ENCODE measurements around the gene RPS2. TPM values are rescaled to one million over a fixed set of nuclear protein-coding genes. Genes with fewer than 3 reads are reported as not detected.
A peak's percentile ranks its signal among the peaks of the same experiment; 100 is the strongest.
"Not testable (repeated sequence)": the region's sequence is repeated elsewhere in the genome, so short reads cannot be mapped to it uniquely, and the experiment has no call there.

The RPS2 gene
- total RNA-seq (ENCODE audit: insufficient read depth, low replicate concordance) = 1,669 TPM

DNA sequence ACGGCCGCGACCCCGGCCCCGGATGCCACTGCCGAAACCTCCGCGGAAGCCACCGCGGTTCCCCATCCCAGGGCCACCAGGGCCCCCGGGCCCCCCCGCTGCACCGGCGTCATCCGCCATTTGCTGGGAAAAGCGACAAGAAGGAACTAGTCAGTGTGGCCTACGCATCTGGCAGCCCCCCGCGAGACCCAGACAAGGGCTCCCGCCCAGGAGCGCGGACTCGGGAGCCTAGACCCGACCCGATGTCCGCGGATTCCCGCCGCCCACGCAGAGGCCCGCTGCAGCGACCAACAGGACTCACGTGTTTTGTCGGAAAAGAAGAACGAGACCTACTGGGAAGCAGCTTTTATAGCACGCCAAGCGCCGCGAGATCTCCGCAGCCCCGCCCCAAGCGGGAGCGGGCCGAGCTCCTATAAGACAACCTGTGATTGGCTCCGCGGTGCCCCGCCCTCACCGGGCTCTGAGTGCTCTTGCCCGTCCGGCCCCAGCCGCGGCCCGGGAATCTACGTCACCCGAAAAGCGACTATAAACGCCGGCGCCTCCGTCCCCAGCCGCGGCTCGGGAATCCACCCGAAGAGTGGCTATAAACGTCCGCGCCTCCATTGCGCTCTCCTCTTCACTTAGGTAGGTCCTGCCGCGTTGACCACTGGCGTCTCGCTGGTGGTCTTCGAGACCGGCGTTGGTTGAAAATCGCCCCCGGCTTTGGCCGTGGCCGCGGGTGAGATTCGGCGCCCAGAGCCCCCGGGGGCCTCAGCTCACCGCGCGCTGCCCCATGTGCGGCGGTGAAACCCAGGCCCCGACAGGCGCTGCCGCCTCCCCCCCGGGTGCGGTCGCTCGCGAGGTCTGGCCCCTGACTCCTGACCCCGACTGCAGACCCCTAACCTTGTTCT, at the start of gene RPS2:
Gene RPS2 (minus strand): TSS at position 321 of the 890 bp plus-strand sequence. CDS start 201 bp downstream, at position 120.
- peak; percentile 99 for DNase-seq (ENCODE audit: low spot score)

DNA sequence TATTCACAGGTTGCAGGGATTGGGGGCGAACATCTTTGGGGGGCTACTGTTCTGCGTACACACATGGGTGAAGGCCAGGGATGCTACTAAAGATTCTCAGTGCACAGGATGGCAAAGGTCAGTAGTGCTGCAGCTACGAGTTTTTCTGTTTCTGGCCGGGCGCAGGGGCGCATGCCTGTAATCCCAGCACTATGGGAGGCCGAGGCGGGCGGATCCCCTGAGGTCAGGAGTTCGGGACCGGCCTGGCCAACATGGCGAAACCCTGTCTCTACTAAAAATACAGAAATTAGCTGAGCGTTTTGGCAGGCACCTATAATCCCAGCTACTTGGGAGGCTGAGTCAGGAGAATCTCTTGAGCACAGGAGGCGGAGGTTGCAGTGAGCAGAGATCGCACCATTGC, 48.9 kb upstream of the RPS2 start:
- DNase-seq (ENCODE audit: low spot score) = no peak

DNA sequence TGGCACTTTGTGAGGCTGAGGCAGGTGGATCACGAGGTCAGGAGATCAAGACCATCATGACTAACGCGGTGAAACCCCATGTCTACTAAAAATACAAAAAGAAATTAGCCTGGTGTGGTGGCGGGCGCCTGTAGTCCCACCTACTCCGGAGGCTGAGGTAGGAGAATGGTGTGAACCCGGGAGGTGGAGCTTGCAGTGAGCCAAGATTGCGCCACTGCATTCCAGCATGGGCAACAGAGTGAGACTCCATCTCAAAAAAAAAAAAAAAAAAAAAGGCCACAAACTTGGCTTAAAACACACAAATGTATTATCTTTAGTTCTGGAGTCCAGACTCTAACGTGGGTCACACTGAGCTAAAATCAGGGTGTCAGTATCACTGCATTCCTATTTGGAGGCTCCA, 47.1 kb upstream of the RPS2 start:
- DNase-seq (ENCODE audit: low spot score) = not testable (repeated sequence)

- DNase-seq (ENCODE audit: low spot score) = peak; percentile 88
These were observed 45.3 kb upstream of the RPS2 start, which contains the start of gene ZNF598 for GRCh38 chr16:2009791-2010510. Gene ZNF598, minus strand, starts transcription at chr16:2009821.

DNA sequence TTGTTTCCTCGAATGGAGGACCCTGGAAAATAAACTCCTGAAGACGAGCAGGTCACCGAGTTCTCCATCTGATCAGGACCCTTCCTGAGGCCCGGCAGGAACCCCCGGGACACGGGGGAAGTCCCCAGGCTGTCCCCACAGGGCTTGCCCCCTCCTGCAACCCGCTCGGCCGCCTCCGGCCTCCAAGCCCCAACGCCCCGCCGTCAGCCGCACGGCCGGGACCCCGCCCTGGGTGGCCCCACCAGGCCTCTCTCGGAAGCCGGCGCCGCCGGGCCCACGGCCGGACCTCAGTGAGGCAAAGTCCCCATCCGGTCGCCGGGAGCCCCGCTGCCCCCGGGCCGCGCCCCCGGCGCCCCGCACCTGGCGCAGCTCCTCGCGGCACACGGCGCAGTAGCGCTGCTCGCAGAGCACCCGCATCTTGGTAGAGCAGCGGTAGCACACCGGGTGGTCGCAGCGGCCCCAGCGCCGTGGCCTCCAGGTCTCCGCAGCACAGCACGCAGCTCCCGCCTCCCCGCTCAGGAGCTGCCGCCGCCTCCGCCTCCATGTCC, 44.6 kb upstream of the RPS2 start:
- no peak for DNase-seq (ENCODE audit: low spot score)

GRCh38 chr16:2008631-2009163, 44.1 kb upstream of the RPS2 start:
- DNase-seq (ENCODE audit: low spot score) = no peak

- no peak for DNase-seq (ENCODE audit: low spot score)
These were observed 43.4 kb upstream of the RPS2 start for GRCh38 chr16:2008009-2008526.

DNA sequence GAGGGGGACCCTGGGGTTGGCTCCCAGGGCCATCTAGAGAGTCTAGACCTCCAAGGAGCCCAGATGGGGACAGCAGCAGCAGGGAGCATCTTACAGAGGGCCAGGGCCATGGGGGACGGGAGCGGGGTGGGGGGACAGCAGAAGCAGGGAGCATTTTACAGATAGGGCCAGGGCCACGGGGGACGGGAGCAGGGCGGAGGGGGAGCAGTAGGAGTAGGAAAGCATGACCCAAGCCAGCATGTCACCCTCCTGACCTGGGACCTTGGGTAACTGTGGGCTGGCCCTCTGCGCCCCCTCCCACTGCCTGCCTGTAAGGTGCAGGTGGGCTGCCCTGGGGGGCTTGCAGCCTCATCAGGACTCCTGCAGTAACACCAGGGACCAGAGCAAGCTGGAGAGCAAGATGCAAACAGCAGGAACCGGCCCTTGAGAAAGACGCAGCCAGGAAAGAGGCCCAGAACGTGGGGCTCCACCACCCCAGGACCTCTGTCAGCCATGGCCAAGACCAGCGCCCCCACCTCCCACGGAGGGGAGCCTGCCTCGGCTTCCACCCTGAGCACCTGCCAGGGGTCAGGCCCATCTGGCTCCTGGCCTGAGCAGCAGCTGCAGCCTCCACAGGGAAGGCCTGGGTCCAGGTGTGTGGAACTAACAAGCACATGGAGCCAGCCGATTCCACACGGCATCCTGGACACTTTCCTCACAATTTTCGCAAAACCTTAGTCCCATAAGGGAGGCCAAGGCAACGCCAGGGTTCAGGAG, 42.6 kb upstream of the RPS2 start:
- DNase-seq (ENCODE audit: low spot score) = no peak

GRCh38 chr16:2006317-2006716, 41.7 kb upstream of the RPS2 start:
- DNase-seq (ENCODE audit: low spot score) = no peak

DNA sequence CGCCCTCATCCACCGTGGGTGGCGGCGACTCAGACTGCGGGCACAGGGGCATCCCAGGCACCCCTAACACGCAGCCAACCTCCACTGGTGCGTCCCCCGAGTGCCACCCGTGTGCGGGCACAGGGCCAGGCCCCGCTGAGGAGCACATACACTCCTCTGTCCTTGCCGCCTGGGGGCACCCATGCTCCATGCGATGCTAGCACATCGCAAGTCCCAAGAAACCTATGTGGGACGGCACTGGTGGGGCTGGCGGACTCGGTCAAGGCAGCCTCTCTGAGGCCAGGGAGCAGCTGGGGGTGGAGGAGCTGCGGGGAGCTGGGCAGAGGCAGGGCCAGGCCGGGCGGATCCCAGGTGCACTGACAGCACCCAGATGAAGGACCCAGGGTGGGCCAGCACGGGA, 41.0 kb upstream of the RPS2 start:
- no peak for DNase-seq (ENCODE audit: low spot score)

DNA sequence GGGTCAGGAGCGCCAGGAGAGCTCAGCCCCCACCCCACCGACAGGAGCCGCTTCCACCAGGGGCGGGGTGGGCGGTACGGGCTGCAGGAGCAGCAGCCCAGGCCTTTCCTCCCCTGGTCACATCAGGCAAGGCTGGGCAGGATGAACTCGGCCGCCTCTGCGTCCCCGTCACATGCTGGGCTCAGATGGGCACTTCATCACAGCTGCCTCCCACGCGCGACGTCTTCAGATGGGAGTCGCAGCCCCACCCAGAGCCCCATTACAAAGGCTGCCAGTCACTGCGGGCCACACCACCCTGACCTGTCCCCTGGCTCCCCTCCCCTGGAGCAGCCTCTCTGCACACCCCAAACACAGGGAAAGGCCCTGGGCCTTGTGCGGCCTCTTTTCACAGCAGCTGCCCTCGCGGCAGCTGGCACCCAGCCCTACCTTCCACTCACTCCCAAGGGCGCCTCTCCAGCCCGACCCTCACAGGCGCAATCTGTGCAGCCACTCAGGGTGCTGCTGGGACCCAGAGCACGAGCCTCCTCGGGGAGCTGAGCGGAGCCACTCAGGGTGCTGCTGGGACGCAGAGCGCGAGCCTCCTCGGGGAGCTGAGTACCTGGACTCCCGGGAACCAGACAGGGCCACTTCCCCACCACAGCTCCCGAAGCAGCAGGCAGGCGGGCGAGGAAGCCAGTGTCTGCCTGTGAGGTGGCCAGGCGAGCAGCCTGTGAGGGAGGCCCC, 40.3 kb upstream of the RPS2 start:
- no peak for DNase-seq (ENCODE audit: low spot score)

- peak; percentile 85 for DNase-seq (ENCODE audit: low spot score)
These were observed 39.4 kb upstream of the RPS2 start for GRCh38 chr16:2003827-2004641.

DNA sequence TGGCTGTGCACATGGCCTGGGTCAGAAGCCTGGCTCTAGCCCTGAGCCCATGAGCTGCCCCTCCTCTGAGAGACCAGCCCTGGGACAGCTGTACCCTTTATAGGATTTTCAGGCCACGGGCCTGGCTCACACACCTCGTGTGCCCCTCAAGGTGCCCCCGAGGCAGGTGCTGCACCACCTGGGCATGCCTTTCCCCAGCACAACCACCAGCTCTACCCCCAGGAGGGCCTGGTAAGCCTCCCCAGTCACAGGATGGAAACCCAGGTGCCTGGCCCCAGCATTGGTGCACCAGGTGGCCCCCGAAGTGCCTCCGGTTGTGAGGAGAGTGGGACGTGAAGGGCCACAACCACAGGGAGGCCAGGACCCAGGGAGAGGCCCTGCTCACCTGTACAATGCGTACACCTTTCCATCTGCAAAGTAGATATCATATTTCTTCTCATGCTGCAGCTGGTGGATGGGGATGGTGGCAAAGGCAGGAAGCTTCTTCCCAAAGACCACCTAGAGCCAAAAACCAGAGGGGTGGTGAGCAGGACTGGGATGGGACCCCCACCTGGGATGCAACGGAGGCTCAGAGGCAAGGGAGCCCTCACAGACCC, 38.7 kb upstream of the RPS2 start:
- DNase-seq (ENCODE audit: low spot score) = no peak

- no peak for DNase-seq (ENCODE audit: low spot score)
These were observed 38.0 kb upstream of the RPS2 start for GRCh38 chr16:2002406-2003230.

DNA sequence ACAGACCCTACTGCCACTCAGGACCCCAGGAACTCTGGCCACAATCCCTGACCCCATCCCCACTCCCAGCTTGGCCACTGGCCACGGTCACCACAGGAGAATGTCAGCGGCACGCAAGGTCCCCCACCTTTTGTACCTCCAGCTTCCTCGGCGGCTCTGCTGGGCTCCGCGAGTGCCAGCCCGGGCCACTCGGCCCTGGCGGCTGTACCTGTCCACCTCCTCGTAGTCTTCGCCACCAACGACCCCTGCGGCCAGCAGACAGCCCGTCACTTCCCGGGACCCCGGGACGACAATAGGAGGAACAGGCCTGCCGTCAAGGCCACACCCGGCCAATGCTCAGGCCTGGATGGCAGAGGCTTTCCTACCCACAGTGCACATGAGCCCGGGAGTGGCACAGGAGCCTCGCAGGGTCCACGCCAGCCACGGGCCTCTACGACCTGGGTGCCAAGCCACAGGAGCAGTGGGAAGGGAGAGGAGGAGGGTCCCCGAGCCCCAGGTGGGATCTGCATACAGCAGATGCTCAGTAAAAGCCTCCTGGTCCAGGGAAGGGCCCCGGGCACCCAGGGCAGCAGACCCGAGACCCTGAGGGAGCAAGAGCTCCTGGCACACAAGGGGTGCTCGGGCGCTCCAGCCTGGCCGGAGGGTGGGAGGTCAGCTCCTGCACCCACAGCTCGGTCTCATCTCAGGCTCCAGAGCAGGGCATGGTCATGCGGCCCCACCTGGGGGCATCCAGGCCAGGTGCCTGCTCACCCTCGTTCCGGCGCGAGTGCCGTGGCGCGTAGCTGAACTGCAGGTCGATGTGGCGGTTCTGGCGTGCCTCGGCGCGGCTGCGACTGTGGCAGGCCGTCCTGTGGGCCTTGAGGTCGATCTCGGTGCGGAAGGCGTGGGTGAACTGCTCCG, 37.1 kb upstream of the RPS2 start:
- no peak for DNase-seq (ENCODE audit: low spot score)

DNA sequence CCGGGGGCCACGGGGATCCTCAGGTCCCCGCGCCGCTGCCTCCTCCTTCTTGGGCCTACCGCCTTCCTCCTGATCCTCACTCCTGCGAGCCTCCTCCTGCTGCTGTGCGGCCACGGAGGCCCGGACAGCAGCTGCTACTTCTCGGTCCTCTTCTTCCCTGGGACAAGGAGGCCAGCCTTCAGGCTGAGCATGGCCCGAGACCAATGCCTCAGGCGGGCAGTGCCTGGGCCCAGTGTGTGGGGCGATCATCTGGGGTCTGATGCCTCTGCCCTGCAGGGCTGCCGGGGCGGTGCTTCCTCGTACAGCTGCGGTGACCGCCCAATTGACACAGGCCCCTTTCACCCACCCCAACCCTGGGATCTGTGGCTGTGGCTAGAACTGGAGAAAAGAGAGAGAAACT, 36.4 kb upstream of the RPS2 start:
- DNase-seq (ENCODE audit: low spot score) = no peak

DNA sequence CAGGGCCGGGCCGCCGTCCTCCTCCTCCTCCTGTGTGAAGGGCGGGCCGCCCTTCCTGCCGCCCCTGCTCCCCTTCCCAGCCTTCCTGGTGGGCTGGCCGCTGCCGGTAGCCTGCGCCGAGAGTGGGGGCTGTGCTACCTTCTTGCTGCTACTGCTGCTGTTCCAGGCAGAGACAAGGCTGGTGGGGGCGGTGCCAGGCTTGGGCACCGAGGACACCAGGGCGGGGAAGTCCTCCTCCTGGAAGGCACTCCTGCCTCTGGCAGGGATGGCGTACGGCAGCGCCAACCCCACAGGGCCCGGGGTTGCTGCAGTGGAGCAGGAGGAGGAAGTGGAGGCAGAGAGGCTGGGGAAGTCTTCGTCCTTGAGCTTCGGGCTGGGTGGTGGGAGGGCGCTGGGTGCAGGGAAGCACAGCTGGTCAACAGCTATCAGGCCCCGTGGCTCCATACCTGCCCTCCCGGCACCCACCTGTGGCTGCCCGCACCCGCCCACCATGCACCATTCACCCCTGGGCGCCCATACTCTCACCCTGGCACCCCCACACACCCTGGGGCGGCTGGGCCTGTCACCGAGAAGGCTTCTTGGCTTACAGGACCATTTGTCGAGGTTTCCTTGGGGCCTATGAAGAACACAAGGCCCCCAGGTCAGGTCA, 35.4 kb upstream of the RPS2 start:
- no peak for DNase-seq (ENCODE audit: low spot score)
